NCI-H2029 treated with DMSO at 0.1 percent for 48 hours (cell line): Measurements from ENCODE around the gene SMPD2.

Source experiments
- DNase-seq: peaks from one replicate; lab custom pipeline; 2025; lab: John Stamatoyannopoulos, UW

SMPD2 gene, protein sequence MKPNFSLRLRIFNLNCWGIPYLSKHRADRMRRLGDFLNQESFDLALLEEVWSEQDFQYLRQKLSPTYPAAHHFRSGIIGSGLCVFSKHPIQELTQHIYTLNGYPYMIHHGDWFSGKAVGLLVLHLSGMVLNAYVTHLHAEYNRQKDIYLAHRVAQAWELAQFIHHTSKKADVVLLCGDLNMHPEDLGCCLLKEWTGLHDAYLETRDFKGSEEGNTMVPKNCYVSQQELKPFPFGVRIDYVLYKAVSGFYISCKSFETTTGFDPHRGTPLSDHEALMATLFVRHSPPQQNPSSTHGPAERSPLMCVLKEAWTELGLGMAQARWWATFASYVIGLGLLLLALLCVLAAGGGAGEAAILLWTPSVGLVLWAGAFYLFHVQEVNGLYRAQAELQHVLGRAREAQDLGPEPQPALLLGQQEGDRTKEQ

DNA sequence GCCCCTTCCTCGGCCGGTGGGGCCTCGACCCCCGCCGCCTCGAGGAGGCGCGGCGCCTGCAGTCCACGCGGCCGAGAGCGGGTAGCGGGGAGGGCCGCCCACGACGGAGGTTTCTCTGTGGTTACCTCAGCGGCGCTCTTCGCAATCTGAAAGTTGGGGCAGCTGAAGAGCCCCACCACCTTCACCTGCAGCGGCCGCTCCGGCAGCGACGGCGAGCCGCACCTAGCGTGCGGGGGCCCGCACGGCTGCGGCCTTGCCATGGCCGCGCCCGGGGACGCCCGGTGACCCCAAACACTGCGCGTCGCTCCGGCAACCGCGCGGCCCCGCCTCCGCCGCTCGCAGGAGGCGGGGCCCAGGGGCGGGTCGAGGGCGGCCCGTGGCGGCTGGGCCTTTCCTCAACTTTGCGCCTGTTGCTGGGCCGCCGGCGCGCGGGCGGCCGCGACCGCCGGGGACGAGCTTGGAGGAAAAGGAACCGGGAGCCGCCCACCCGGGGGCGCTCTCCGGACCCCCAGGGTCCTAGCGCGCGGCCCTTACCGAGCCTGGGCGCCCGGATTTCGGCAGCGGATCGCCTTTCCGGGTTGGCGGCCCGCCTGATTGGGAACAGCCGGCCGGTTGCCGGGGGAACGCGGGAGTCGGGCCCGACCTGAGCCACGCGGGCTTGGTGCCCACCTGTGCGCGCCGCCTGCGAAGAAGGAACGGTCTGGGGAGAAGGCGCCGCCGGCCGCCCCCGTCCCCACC, at the start of gene SMPD2, which contains the start of gene PPIL6:
Gene SMPD2 (plus strand): TSS at position 394 of the 738 bp plus-strand sequence. CDS start 398 bp downstream, outside the sequence.
Gene PPIL6 (minus strand): TSS at position 298 of the 738 bp plus-strand sequence. CDS start 38 bp downstream, at position 260.
- DNase-seq: peak; percentile 52

DNA sequence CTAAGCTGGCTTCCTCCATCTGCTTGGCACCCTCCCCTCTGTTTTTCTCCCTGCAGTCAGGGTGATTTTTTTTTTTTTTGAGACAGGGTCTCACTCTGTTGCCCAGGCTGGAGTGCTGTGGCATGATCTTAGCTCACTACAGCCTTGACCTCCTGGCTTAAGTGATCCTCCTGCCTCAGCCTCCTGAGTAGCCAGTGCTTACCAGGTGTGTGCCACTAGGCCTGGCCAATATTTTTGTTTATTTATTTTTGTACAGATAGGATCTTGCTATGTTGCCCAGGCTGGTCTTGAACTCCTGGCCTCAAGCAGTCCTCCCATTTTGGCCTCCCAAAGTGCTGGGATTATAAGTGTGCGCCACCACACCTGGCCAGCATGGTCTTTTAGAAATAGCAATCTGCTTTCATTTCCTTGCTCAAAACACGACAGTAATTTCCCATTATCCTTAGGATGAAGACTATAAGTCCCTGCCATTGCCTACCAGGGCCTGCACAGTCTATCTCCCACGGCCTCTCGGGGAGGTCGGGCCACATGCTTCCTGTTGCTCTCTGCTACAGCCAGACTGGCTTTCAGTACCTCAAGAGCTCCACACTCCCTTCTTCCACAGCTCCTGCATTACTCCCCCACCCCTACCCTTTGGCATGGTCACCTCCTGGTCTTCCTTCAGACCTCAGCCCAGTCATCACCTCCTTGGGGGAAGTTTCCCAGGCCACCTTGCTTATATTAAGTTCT, 47.2 kb upstream of the SMPD2 start:
- no peak for DNase-seq

DNA sequence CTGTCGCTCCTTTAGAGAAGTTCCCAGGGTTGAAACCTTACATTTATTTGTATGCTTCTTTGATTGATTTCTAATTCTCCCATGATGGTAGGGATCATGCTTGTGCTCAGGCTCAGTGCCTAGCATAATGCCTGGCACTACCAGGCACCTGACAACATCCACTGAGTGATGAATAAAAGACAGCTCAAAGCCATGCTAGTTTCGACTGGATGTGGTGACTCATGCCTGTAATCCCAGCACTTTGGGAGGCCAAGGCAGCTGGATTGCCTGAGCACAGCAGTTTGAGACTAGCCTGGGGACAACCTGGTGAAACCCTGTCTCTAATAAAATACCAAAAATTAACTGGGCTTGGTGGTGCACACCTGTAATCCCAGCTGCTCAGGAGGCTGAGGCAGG, 46.6 kb upstream of the SMPD2 start:
- no peak for DNase-seq

DNA sequence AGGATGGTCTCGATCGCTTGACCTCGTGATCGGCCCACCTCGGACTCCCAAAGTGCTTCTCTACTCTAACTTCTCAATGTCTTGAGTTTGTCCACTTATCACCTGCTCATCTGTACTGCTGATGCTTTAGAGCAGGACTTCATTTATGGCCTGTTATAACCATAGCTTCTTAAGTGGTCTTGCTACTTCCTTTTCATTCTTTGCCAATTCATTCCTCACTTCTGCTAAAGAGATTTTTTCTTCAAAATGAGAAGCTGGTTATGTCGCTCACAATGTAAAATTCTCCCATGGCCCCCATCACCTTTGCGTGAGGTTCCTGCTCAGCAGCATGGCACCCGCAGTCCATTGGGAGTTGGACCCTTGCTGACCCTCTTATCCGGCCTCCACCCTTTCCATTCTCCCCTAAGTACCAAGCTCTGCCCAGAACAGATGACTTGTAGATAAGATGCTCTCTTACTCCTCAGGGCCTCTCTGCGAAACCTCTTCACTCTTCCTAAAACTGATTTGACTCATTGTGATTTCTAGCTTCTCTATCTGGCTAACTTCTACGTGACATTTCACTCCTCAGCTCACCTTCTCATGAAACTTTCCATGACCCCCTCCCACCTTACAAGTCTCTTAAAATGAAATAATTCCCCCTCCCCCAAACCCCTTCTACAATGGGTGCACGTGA, 44.3 kb upstream of the SMPD2 start:
- no peak for DNase-seq

DNA sequence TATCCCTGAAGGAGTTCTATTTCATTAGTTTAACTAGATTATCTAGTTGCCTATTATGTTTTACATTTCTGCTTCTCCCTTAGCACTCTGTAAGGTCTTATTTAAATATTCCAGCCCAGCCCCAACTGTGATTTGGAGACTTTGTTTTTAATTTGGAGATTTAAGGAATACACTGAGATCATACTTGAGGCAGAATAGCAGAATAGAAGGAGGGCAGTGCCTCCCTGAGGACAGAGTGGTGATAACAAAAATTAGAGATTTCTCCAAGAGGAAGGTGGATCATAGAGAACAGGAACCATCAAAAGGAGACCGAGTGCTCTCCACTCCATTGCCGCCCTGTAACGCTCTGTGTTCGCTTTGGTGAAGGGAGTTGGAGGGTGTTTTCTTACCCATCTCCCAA, 43.5 kb upstream of the SMPD2 start:
- DNase-seq: no peak

DNA sequence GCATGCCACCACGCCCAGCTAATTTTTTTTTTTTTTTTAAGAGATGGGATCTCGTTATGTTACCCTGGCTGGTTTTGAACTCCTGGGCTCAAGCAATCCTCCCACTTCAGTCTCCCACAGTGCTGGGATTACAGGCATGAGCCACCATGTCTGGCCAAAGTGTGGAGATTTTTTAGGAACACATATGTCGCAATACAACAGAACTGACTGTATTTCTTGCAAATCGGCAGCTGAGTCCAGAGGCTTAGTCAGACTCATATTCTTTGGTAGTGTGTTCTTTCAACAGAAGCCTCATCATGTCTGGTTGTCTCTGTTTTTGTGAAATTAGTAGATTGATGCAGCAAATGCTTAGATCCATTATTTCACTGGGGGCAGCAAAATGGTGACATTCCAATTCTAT, 34.3 kb upstream of the SMPD2 start:
- no peak for DNase-seq

DNA sequence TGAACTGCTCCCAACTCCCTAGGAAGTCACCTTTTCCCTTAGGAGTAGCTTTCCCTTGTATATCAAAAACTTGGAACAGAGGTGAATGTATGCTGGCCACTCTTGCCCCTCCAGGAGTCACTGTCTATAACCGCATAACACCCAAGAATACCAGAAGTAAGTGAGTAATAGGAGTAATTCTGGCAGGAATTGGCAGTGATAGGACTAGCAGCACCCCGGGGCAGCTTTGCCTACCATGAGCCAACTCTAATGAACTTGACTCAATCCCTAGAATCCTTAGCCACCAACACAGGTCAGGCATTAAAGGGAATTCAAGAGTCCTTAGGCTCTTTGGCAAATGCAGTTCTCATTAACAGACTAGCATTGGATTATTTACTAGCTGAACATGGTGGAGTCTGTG, 29.5 kb upstream of the SMPD2 start:
- no peak for DNase-seq

DNA sequence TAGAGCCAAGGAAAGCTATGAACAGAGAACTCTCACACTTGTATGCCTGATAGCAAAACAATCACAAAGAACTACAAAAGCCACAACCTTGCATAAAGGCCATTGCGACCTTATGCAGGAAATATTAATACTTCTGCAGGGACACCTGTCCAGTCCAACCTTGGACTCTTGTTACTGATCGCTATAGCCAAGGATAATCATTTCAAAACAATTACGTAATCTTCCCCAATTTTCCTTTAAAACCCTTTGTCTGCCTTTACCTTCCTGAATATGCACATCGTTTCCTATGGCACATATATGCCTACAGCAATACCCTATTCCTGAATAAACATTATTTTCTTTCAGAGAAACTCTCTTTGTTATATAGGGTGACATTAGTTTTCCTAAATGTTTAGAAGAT, 22.9 kb upstream of the SMPD2 start:
- no peak for DNase-seq

DNA sequence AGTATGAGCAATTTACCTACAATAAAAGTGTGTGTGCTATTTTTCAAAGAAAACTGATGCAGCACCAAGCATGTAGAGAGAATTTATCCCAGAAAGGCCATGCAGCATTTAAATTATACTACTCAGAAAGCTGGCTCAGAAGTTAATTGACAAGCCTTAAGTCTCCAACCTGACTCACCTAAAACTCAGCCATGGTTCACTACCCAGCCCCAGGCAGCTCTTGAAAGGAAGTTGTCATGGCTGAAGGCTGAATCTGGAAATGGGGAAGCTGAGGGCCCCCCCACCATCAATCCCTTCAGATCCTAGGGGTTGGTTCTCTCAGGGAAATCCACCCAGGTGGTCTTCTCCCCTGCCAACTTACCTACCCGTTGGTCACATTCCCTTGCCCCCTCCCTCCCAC, 19.8 kb upstream of the SMPD2 start:
- DNase-seq: no peak

DNA sequence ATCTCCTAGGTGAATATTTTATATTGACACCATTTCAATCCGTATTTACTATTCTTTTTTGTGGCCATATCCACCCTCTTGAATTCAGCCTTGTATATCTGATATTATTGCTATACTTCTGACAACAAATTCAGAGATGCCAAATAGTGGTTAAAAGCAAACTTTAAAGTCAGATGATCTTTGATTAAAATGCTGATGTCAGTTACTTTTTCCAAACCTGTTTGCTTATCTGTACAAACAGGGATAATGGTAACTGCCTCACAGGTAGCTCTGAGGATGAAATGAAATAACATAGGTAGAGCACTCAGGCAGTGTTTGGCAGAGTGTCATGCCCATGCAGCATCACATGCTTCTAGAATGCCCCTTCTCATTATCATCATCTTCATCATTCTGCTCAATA, 19.3 kb upstream of the SMPD2 start:
- DNase-seq: no peak

DNA sequence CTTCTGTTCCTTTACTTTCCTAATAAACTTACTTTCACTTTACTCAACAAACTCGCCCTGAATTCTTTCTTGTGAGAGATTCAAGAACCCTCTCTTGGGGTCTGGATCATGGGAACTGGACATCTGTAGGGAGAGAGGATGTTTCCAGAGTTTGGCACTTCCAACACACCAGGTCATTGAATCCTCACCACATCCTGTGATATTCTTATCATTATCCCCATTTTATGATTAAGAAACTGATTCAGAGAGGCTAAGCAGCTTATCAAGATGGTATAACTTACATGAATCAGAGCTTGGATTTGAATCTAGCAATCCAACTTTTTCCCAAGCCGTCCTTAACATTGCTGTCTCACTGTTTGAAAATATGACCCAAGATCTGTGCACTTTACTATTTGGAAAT, 15.6 kb upstream of the SMPD2 start:
- DNase-seq: no peak

DNA sequence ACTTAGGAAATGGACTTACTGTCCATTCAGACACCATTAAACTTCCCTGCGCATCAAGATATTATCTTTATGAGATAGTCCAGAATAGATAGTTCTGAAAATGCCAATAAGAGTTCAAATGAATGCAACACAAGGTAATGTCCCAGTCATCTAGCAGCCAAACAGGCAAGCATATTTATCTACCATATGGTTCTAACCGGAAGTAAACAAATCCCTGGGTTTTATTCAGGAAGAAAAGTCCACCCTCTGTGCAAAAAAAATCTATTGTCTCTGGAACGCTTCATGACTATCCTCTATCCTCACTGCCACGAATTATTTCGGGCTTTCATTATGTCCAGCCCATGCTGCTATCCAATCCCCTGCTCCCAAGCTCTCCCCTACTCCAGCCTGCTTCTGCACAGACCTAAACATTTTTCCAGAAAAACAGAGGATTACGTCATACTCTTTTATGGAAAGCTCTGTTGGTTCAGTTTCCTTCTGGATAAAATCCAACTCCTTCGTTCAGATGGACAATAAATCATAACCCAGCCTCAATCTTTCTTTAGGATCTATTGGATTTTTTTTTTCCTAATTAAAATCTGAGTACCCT, 11.5 kb upstream of the SMPD2 start:
- DNase-seq: no peak

DNA sequence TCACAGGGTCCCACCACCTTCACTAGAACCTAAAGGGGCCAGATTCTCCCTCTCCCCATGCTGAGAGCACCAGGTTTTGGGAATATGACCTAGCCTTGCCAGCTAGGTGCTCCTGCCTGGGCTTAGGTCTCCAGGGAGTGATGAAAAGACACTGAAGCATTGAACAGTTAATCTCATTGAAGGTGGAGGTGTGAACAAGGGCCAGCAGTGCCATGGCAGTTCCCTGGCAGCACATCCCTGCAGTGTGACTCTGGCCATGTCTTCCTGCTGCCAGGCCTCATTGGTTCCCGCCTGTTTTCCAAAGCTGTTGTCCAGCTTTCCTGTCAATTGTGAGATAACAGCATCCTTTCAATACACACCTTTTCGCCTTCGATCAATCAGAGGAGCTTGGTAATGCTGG, 11.0 kb upstream of the SMPD2 start:
- no peak for DNase-seq

DNA sequence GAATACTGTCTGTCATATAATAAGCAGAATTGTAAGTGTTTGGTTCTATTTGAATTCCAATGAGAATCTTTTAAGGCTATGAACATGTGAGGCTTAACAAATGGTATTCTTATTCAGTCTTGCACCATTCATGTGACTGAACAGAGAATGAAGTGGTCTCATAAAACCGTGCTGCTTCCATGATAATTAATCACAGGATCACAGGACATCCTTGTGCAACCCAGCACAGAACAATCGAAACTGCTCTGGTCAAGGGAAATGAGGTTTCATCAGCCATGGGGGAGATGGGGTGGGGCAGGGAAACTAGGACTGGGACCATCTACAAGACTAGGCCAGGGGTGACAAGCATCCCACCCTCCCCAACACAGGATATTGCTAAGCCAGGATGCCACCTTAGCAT, 6.1 kb upstream of the SMPD2 start:
- DNase-seq: no peak

DNA sequence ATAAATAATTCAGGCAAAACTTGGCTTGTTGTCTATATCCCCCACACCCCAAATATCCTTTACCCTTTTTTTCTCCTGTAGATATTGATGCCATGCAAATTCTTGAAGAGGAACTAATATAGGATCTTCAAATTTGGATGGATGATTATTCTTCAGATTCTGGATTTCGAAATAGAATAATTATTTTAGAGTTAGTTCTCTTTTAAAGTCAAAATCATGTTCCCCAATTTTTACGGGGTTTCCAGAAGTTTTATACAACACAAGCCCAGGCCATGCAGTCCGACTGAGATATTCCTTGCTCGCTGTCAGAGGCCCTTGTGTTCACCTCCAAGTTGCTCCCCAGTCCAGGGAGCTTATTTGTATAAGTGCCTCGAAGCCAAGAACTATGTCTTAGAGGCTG, 4.5 kb upstream of the SMPD2 start:
- no peak for DNase-seq

DNA sequence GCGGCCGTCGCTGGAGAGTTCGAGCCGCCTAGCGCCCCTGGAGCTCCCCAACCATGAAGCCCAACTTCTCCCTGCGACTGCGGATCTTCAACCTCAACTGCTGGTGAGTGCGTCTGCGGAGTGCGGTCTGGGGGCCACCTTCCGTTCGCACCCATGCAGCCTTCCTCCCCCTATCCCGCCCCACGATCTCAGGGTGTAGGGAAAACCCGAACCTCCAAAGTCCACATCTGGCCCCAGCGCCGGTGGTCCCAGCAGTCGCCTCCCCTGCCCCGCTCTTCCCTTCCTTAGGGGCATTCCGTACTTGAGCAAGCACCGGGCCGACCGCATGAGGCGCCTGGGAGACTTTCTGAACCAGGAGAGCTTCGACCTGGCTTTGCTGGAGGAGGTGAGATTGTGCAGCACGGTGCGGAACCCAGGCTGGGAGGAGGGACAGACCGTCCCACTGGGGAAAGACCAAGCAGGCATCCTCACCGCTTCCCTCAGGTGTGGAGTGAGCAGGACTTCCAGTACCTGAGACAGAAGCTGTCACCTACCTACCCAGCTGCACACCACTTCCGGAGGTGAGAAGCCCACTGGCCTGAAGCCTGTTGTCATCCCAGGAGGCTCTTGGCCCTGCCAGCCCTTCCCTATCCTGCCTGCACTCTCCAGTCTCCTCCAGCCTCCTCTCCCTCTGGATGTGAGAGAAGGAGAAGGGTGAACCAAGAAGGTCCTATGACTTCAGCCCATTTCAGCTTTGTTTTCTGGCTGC, 719 bp downstream of the SMPD2 start:
- no peak for DNase-seq

DNA sequence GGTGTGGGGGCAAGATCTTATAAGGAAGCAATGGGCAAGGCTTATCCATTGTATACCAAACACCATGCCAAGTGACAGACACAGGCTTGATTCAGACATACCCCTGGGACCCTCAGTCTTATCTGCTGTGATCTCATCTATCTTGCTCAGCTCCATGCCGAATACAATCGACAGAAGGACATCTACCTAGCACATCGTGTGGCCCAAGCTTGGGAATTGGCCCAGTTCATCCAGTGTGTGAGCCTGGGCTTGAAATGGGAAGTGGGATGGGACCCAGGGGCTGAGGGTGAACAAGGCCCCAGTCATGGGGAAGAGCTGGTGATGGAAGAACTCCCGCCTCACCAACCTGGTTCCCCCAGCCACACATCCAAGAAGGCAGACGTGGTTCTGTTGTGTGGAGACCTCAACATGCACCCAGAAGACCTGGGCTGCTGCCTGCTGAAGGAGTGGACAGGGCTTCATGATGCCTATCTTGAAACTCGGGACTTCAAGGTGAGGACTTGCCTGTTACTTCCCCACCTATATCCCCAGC, 1.9 kb downstream of the SMPD2 start:
- no peak for DNase-seq

DNA sequence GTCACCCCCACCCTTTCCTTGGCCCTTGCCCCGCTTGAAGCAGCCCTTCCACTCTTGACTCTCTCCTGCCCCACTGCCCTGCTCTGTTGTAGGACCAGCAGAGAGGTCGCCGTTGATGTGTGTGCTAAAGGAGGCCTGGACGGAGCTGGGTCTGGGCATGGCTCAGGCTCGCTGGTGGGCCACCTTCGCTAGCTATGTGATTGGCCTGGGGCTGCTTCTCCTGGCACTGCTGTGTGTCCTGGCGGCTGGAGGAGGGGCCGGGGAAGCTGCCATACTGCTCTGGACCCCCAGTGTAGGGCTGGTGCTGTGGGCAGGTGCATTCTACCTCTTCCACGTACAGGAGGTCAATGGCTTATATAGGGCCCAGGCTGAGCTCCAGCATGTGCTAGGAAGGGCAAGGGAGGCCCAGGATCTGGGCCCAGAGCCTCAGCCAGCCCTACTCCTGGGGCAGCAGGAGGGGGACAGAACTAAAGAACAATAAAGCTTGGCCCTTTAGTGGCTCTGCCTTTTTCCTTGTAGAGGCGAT, 3.0 kb downstream of the SMPD2 start:
- DNase-seq: no peak

DNA sequence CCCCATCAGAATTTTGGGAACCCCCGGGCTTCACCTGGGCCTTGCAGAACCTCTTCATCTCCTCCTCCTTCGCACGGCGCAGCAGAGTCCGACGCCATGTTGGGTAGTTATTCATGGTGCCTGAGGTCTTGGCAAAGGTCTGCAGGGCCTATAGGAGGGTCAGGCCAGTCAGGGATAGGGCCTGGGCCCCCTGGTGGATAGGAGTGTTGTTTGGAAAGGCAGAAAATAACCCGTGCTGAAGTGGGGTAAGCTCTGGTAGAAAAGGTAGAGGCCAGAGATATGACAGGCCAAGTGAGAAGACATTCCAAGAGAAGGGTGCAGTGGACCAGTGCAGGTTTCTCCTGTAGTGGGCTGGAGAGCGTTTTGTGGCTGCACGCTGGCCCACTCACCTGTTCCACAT, 4.9 kb downstream of the SMPD2 start:
- no peak for DNase-seq

DNA sequence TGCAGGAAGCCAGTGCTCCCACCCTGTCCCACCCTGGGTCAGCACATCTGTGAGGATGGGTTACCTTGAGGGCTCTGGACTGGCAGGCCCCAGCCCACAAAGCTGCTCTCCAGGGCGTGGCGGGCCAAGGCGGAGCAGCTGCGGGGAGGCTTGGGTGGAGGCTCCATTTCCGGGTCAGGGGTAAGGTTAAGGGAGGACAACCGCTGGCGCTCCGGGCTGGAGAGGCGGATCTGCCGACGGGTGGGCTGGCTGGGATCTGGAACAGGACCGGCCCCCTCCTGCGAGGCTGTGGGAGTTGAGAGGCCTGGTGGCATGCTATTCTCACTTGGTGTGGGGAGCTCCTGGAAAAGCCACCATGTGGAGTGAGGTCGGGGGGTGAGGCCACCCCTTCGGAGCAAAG, 5.5 kb downstream of the SMPD2 start:
- no peak for DNase-seq

DNA sequence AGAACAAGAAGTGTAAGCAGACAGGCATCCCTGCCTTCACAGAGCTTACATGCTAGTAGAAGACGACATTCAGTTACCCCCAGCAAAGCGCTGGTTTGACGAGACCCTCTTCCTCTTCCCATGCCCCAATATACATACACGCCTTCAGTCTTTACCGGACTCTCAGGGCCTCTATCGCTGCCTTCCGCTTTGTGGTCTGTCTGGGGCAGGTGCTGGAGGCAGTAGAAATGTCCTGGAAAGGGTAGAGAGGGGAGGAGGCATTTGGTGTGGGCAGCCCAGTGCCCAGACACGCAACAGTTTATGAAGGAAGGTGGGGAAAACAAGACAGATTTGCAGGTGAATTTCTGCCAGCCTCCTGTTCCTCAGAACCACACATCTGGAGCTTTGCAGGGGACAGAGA, 6.0 kb downstream of the SMPD2 start:
- DNase-seq: no peak
